Eye (tissue), 1 donor: ENCODE data around the gene FHIT.

Experiments
- DNase-seq: peaks from one replicate; pipeline ENCODE4 v3.0.0-alpha.2; 2015

The FHIT gene

DNA sequence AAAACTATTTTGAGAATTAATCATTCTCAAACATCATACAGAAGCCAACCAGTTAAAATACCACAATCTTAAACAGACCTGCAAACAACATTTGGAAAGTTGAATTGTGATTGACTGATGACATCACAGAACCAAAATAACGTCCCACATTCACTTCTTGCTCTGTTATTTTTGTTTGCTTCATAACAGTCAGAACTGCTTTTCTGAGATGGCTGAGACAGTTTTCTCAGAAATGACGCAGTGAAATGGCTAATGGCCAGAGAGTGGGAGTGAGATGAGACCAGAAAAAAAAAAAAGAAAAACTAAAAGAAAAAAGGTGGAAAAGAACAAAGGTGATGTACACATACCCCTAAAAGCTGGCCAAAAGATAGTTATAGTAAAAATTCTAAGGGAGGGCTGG is 1061.2 kb downstream of the FHIT start:
- no peak for DNase-seq

DNA sequence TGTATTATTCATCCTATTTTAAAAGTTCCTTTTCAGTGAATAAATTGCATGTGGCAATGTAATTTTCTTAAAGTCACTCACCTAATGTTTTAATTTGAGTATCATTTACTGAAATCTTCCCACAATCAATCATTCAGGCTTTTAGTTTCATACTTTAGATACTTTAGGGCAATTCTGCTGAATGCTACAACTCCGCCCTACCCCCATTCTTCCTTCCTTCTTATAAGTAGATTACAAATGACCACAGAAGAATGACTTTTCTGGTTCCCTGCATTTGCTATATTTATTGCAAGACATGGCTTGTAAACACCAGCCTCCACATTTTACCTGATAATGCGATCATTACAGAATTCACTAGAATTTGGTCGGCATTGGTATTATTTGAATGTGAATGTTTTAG is 1061.9 kb downstream of the FHIT start:
- DNase-seq, result no peak

DNA sequence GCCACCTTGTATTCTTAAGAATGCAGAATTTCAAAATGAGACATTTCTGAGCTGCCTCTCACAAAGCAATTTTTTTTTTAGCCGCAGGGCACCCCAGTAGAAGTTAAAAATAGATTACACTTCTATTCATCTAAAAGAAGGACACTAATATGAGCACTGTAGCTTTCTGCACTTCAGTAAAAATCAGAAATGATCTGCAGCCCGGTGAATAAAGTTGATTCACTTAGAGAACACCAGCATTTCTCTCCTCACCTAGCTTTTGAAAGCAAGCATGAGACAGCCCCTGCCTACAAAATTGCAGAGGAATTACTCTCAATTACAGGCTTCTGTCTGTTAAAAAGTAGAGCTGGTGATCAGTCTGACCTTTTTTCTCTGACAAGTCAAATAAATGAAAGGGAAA is 1062.4 kb downstream of the FHIT start:
- DNase-seq, result no peak

DNA sequence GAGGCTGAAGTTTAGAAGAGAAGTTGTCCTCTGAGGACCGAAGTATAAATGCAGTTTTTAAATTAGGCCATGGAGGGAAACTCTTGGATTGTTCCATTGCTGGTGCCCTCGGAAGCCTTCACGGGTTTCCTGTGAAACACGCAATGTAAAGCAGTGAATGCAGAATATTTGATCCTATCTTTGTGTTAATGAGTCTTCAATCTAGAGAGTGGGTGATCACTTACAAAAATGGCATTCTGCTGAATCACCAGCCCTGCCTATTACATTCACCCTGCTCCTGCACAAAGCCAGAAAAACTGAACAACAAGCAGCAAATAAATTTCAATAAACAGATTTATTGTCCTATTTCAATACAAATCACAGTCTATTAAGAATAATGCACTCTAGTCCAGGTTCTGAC is 1063.9 kb downstream of the FHIT start:
- no peak for DNase-seq

DNA sequence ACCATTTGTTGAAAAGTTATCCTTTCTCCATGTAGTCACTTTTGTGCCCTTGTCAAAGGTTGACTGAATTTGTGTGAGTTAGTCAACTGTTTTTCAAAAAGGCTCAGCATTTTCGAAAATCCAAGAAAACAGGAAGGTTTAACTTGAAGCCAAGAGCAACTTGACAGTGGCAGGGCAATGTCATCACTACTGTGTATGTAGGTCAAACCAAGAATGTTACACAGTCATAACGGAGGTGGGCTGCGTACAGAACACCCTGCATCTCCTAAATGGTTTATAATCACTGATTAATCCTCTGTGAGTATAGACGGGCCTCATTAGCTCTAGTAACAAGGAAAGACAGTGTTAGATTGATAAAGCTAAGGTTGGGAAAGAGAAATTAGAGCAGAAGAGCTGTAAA is 1064.9 kb downstream of the FHIT start:
- no peak for DNase-seq

- no peak for DNase-seq
These were observed 1066.1 kb downstream of the FHIT start for GRCh38 chr3:60185161-60185560.

DNA sequence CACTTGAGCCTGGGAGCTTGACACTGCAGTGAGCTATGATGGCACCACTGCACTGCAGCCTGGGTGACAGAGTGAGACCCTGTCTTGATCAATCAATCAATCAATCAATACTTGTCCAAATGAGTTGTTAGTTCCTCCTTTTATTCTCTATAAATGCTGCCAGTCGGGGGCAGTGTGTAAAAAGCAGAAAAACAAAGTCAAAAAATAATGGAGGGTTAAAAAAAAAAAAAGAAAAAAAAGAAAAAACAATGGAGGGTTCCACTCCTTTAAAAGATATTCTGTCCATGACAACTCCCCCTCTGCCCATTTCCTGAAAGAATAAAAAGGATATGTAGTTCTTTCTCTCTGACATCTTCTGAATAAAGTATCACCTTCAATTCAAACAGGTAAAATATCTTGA is 1068.6 kb downstream of the FHIT start:
- DNase-seq, result no peak

GRCh38 chr3:60178931-60179653 is 1072.2 kb downstream of the FHIT start:
- peak; percentile 33 for DNase-seq

- no peak for DNase-seq
These were observed 1073.5 kb downstream of the FHIT start for GRCh38 chr3:60177726-60178125.

- no peak for DNase-seq
These were observed 1074.6 kb downstream of the FHIT start for GRCh38 chr3:60176614-60177013.

- no peak for DNase-seq
These were observed 1075.6 kb downstream of the FHIT start for GRCh38 chr3:60175680-60176079.

DNA sequence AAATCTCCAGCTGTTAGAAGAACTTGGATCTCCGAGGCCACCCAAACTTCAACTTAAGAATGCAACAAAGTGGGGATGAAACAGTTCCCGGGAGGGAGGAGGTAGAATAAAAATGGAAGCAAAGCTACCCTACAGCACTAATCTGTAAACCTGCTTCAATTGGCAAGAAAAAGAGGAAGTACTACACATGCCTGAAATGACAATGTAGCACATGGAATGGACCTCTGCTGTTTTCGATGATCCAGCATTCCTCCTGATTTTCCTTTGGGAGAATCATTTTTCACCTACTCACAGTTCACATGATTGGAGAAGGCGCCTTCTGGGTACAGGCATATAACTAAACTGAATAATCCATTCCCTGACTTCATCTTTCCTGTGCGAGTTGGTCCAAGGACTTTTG is 1081.5 kb downstream of the FHIT start:
- no peak for DNase-seq

DNA sequence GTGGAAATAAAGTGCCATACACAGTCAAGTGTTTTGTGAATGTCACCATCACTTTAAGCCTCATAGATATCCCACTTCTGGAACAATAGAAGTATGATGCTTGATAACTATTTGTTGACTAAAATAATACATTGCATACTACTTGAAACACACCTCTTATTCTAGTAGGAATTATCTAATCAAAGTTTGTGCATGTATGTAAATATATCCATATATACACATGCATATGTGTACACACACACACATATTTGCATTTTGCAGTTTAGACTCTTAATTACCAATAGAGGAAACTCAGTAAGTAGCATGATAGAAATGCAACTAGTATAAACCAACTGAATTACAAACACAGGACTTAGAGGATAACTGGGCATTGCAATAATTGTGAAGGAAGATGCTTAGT is 1084.1 kb downstream of the FHIT start:
- DNase-seq, result no peak

DNA sequence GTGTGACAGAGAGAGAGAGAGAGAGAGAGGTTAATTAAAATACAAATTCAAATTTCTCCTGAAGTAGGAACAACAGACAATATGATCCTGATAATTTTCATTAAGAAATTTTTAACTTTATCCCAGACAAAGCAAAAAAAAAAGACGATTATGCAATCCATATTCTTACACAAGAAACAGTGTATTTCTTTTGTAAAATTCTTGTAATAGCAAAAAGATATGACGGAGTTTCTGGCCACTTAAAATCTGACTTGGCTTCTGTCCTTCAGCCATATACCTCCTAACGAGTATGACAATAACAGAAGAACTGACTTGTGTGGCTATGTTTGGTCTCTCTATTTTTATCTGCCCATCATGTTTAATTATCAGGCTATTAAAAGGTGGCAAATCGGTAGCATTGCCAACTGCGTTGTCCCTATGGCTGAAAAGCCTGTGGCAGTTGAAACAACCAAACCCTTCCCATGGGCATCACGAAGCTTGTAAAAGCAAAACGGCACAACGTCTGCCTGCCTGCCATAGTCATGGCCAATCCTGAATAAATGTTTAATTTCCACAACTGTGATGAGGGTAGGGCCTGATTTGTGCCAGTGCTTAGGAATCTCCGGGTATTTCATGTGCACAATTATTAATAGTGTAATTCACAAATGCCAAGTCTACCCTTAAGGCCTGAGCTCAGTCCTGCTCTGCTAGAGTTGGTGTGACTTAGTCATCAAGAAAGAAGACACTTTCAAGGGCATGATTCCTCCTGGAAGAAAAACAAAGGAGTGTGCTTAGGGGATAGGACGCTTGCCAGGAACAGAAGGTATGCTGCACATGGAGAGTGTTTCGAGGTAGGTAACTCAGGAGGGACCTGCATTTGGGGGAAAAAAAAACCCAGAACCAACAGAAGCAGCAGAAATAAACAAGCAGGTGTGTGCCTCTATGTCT is 1090.2 kb downstream of the FHIT start:
- DNase-seq, result no peak

GRCh38 chr3:60160111-60160821 is 1091.0 kb downstream of the FHIT start:
- peak; percentile 27 for DNase-seq

GRCh38 chr3:60158035-60158434 is 1093.2 kb downstream of the FHIT start:
- DNase-seq, result no peak

DNA sequence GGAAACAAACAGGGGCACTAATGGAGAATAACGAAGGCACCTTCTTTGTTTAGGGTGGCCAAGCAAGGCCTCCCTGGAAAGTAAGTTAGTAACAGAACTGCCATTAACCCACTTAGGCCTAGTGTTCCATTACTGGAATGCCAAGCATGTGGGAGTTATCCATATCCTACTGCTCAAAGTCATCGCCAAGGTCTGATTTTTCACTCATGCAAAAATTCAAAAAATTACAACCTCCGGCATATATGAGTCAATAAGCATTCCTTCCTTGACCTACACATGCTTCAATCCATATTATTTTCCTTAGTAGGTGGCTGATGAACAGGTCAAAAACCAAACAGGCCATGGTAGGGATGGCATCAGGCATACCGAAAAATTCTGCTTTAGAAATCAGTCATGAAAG is 1097.2 kb downstream of the FHIT start:
- DNase-seq, result no peak

DNA sequence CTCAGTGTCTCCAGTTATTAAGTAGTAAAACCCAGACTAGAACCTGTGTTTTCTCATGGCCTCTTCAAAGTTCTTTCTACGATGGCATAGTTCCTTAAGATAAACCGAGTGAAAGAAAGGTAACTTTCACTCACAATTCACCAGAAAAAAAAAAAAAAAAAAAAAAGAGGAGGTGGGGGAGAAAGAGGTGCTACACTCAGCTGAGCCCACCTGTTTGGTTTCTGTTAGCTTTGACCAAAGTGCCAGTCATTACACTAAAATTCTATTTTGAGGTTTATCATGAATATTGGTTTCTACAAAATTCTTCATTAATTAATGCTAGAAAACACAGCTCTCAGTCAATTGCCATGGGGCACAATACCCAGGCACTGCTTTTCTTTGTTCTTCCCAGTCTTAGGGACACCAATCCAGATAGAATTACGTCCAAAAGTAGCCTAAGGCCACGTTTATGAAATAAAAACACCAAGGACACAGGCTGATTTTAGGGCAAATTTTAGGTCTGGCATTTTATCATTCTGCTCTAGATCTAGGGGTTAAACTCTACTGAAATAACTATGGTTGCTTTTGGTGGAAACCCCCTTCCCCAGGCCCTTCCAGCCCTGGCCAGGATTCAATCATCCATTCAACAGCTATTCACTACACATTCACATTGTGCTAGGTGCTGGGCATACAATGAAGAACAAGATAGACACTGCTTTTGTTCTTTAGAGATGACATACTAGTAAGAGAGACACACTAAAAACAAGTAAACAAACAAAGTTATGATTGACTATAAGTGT is 1097.8 kb downstream of the FHIT start:
- DNase-seq, result no peak

- DNase-seq, result no peak
These were observed 1101.8 kb downstream of the FHIT start for GRCh38 chr3:60149501-60149900.

GRCh38 chr3:60147249-60147950 is 1103.9 kb downstream of the FHIT start:
- DNase-seq, result peak; percentile 34

- DNase-seq, result no peak
These were observed 1105.1 kb downstream of the FHIT start for GRCh38 chr3:60146121-60146520.

GRCh38 chr3:60144071-60144470 is 1107.2 kb downstream of the FHIT start:
- no peak for DNase-seq
